ENCODE results near the gene ITGB6.

Gene ITGB6

DNA sequence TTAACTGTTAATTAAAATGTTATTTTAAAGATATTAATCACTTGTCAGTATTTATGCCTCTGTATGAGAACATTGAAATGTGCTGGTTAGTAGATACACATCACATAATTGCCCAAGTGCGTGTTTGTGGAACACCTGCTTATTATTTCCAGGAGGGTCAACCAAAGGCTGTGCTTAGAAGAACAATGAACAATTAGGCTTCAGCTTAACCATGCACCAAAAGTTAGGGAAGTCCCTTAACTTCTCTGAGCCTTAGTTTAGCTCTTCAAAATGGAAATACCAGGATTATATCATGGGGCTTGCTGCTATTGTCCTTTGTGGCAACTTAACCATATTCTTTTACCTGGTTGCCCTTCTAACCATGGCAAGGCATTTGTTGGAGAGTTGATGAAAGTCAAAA is 94.7 kb downstream of the ITGB6 start:
- no peaks in the 10 kb centered on the region for H3K4me1 ChIP-seq (ENCODE audit: control insufficient read depth, low read length)
- no peak overlapping the region for H3K4me2 ChIP-seq (ENCODE audit: low read length)
- no peak overlapping the region for H3K27ac ChIP-seq (ENCODE audit: low read depth, low read length)
- H3K9me3 ChIP-seq (ENCODE audit: control insufficient read depth, insufficient read depth, low read length) = no peaks in the 10 kb centered on the region
- H3K9me2 ChIP-seq (replicated peaks; ENCODE audit: control insufficient read depth, low read length) = no peaks in the 10 kb centered on the region
- peaks cover 10% of the 10 kb centered on the region for H3K27me3 ChIP-seq (ENCODE audit: control insufficient read depth, low read length)
- H3K79me2 ChIP-seq (ENCODE audit: control insufficient read depth, low read length) = no peaks in the 10 kb centered on the region
- no peaks in the 10 kb centered on the region for H4K20me1 ChIP-seq (ENCODE audit: control insufficient read depth, insufficient read depth, low read depth, low read length)
- no peaks in the 10 kb centered on the region for H3F3A ChIP-seq (ENCODE audit: control insufficient read depth, insufficient read depth)
- H3K36me3 ChIP-seq (ENCODE audit: control insufficient read depth, low read length) = no peaks in the 10 kb centered on the region
- H3K4me3 ChIP-seq (ENCODE audit: low read length) = no peak overlapping the region
- no peak for TF ChIP-seq EZH2phosphoT487 (IDR thresholded peaks at IDR 0.05; ENCODE audit: borderline replicate concordance, low read length)
- TF ChIP-seq, protein P1, sequence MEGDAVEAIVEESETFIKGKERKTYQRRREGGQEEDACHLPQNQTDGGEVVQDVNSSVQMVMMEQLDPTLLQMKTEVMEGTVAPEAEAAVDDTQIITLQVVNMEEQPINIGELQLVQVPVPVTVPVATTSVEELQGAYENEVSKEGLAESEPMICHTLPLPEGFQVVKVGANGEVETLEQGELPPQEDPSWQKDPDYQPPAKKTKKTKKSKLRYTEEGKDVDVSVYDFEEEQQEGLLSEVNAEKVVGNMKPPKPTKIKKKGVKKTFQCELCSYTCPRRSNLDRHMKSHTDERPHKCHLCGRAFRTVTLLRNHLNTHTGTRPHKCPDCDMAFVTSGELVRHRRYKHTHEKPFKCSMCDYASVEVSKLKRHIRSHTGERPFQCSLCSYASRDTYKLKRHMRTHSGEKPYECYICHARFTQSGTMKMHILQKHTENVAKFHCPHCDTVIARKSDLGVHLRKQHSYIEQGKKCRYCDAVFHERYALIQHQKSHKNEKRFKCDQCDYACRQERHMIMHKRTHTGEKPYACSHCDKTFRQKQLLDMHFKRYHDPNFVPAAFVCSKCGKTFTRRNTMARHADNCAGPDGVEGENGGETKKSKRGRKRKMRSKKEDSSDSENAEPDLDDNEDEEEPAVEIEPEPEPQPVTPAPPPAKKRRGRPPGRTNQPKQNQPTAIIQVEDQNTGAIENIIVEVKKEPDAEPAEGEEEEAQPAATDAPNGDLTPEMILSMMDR (IDR thresholded peaks at IDR 0.05; ENCODE audit: low read depth, low read length, poor library complexity, severe bottlenecking) = no peak

DNA sequence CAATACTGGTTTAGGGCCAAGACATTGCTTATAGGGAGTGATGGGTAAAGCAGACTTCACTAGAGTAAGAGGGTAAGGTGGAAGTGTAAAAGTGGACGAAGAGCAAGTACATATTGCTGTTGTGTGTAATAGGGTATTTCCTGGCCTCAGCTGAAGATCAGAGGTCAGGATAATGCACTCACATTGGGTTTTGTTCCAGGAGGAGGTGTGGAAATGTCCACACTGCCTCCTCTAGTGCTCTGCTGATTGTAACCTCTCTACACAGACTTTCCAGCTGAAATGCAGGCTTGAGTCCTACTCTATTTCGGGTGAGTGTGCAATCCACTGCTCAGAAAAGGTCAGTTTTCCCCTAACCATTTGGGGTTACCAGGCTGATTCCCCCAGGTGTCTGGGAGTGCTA is 96.0 kb downstream of the ITGB6 start:
- H3K79me2 ChIP-seq (ENCODE audit: control insufficient read depth, low read length) = no peaks in the 10 kb centered on the region

DNA sequence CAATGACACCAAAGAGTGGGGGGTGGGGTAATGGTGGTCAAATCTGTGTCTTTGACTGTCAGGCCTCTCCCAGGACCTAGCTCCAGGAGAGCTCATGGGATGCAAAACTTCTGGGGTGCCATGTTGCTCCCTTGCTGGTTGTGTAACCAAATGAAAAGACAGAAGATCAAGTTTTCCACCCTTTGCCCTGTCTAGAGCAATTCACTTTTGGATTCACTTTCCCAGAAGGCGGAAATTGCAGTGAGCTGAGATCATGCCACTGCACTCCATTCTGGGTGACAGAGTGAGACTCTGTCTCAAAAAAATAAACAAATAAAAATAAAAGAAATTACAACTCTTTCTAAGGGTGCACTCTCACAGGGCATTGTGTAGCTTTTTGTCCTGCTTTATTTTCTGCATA is 102.7 kb downstream of the ITGB6 start:
- H4K20me1 ChIP-seq (ENCODE audit: control insufficient read depth, insufficient read depth, low read depth, low read length) = no peaks in the 10 kb centered on the region
- no peak overlapping the region for H3K4me2 ChIP-seq (ENCODE audit: low read length)
- no peaks in the 10 kb centered on the region for H3K4me1 ChIP-seq (ENCODE audit: control insufficient read depth, low read length)
- H3F3A ChIP-seq (ENCODE audit: control insufficient read depth, insufficient read depth) = no peaks in the 10 kb centered on the region
- no peak overlapping the region for H3K4me3 ChIP-seq (ENCODE audit: low read length)
- no peak for TF ChIP-seq EZH2phosphoT487 (IDR thresholded peaks at IDR 0.05; ENCODE audit: borderline replicate concordance, low read length)
- TF ChIP-seq, protein P1 (IDR thresholded peaks at IDR 0.05; ENCODE audit: low read depth, low read length, poor library complexity, severe bottlenecking) = no peak
- H3K27me3 ChIP-seq (ENCODE audit: control insufficient read depth, low read length) = peaks cover 5% of the 10 kb centered on the region; the same call in 1 of the 2 replicates
- no peaks in the 10 kb centered on the region for H3K9me3 ChIP-seq (ENCODE audit: control insufficient read depth, insufficient read depth, low read length)
- H3K27ac ChIP-seq (ENCODE audit: low read depth, low read length) = no peak overlapping the region
- no peaks in the 10 kb centered on the region for H3K36me3 ChIP-seq (ENCODE audit: control insufficient read depth, low read length)
- no peaks in the 10 kb centered on the region for H3K9me2 ChIP-seq (replicated peaks; ENCODE audit: control insufficient read depth, low read length)
- H3K79me2 ChIP-seq (ENCODE audit: control insufficient read depth, low read length) = no peaks in the 10 kb centered on the region

More for the DNA sequence above, 96.0 kb downstream of the ITGB6 start:
- Histone ChIP-seq H4K20me1 (ENCODE audit: control insufficient read depth, insufficient read depth, low read depth, low read length) (no peaks in the 10 kb centered on the region), H3K9me2 (replicated peaks; ENCODE audit: control insufficient read depth, low read length) (no peaks in the 10 kb centered on the region), H3F3A (ENCODE audit: control insufficient read depth, insufficient read depth) (no peaks in the 10 kb centered on the region), H3K36me3 (ENCODE audit: control insufficient read depth, low read length) (no peaks in the 10 kb centered on the region), H3K27me3 (ENCODE audit: control insufficient read depth, low read length) (peaks cover 10% of the 10 kb centered on the region), H3K27ac (ENCODE audit: low read depth, low read length) (no peak overlapping the region), H3K4me3 (ENCODE audit: low read length) (no peak overlapping the region), H3K9me3 (ENCODE audit: control insufficient read depth, insufficient read depth, low read length) (no peaks in the 10 kb centered on the region), H3K4me1 (ENCODE audit: control insufficient read depth, low read length) (no peaks in the 10 kb centered on the region), H3K4me2 (ENCODE audit: low read length) (no peak overlapping the region)
- TF ChIP-seq, protein P1 (IDR thresholded peaks at IDR 0.05; ENCODE audit: low read depth, low read length, poor library complexity, severe bottlenecking) = no peak

DNA sequence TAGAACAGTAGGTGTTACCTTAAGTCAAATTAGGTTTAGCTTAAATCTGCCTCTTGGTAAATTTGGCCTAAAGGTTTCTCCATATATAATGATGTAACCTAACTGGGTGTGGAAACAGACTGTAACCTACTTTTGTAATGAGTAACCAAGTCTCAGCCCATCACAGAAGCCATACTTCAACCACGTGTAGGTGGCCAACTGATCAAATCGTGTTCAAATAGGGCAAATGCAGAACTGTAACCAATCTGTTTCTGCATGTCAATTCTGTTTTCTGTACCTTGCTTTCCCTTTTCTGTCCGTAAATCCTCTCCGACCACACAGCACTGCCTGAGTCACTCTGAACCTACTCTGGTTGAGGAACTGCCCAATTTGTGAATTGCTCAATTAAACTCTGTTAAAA is 103.7 kb downstream of the ITGB6 start:
- Histone ChIP-seq H3K36me3 (ENCODE audit: control insufficient read depth, low read length) (no peaks in the 10 kb centered on the region), H3K4me2 (ENCODE audit: low read length) (no peak overlapping the region), H3F3A (ENCODE audit: control insufficient read depth, insufficient read depth) (no peaks in the 10 kb centered on the region), H3K4me3 (ENCODE audit: low read length) (no peak overlapping the region), H3K79me2 (ENCODE audit: control insufficient read depth, low read length) (no peaks in the 10 kb centered on the region), H3K27me3 (ENCODE audit: control insufficient read depth, low read length) (no peaks in the 10 kb centered on the region), H3K9me2 (replicated peaks; ENCODE audit: control insufficient read depth, low read length) (no peaks in the 10 kb centered on the region), H3K4me1 (ENCODE audit: control insufficient read depth, low read length) (no peaks in the 10 kb centered on the region), H3K27ac (ENCODE audit: low read depth, low read length) (no peak overlapping the region), H4K20me1 (ENCODE audit: control insufficient read depth, insufficient read depth, low read depth, low read length) (no peaks in the 10 kb centered on the region), H3K9me3 (ENCODE audit: control insufficient read depth, insufficient read depth, low read length) (no peaks in the 10 kb centered on the region)
- no peak for TF ChIP-seq EZH2phosphoT487 (IDR thresholded peaks at IDR 0.05; ENCODE audit: borderline replicate concordance, low read length)
- TF ChIP-seq, protein P1 (IDR thresholded peaks at IDR 0.05; ENCODE audit: low read depth, low read length, poor library complexity, severe bottlenecking) = no peak

Data from DOHH2 (cell line).